HEK293 (cell line): ENCODE data around the gene OR52E5.

Source experiments
- CTCF ChIA-PET: fragments of 350-600 bp; formaldehyde crosslinking; extraction: SDS; loops from one replicate; lab custom pipeline; 2021; ENCODE audit warnings: antibody characterized with exemption; lab: Yijun Ruan, JAX
- POLR2A ChIA-PET: fragments of 300-600 bp; formaldehyde crosslinking; extraction: SDS; loops from one replicate; lab custom pipeline; 2020; ENCODE audit warnings: antibody characterized with exemption, inconsistent platforms; lab: Yijun Ruan, JAX
- H3K27ac ChIP-seq: fragments of 200-500 bp; sonication (Bioruptor generic); 2 replicates; pipeline ENCODE4 v1.5.1; 2014; ENCODE audit warnings: low read depth, low read length, control low read depth, inconsistent platforms; ENCODE audit errors: extremely low read depth
- H3K36me3 ChIP-seq, 2 experiments: fragments of 200-500 bp in 1 of 2; sonication (Bioruptor generic) in 1 of 2; 1 replicate in 1 of 2; 2 replicates in 1 of 2; pipeline ENCODE4 v1.5.1; 2014 to 2017; ENCODE audit warnings: inconsistent platforms in 2 of 2, low read length in 2 of 2; ENCODE audit not compliant: control insufficient read depth in 2 of 2, insufficient read depth in 1 of 2
- H3K4me1 ChIP-seq: fragments of 200-500 bp; sonication (Bioruptor generic); 2 replicates; pipeline ENCODE4 v1.5.1; 2014; ENCODE audit warnings: mild to moderate bottlenecking, low read length, inconsistent platforms; ENCODE audit not compliant: control insufficient read depth, insufficient read depth
- H3K4me3 ChIP-seq: 2 replicates; pipeline ENCODE4 v1.5.1; 2011; ENCODE audit warnings: low read depth, mild to moderate bottlenecking, control low read depth, low read length, moderate library complexity
- H3K9me3 ChIP-seq: fragments of 200-500 bp; sonication (Bioruptor generic); 2 replicates; pipeline ENCODE4 v1.5.1; 2014; ENCODE audit warnings: low read depth, low read length, inconsistent platforms; ENCODE audit not compliant: control insufficient read depth, insufficient read depth
- BCL11A ChIP-seq: fragments of 450-650 bp; formaldehyde crosslinking; IDR thresholded peaks from 2 replicates; pipeline ENCODE4 v1.5.1; 2016; ENCODE audit warnings: low read depth, missing biosample characterization, missing genetic modification characterization
- HOXA7 ChIP-seq: sonication (generic); formaldehyde crosslinking; IDR thresholded peaks from 2 replicates; pipeline ENCODE4 v1.8.1; 2022; ENCODE audit warnings: missing genetic modification reagents, borderline replicate concordance
- OSR2 ChIP-seq: fragments of 450-650 bp; formaldehyde crosslinking; IDR thresholded peaks from 2 replicates; pipeline ENCODE4 v1.5.1; 2016; ENCODE audit warnings: missing biosample characterization, missing genetic modification characterization
- RBAK ChIP-seq: fragments of 450-650 bp; formaldehyde crosslinking; IDR thresholded peaks from 2 replicates; pipeline ENCODE4 v1.5.1; 2016; ENCODE audit warnings: missing biosample characterization, missing genetic modification characterization
- REST ChIP-seq: fragments of 450-650 bp; formaldehyde crosslinking; IDR thresholded peaks from 2 replicates; pipeline ENCODE4 v1.5.1; 2016; ENCODE audit warnings: missing biosample characterization, missing genetic modification characterization
- SALL2 ChIP-seq: fragments of 450-650 bp; formaldehyde crosslinking; IDR thresholded peaks from 2 replicates; pipeline ENCODE4 v1.5.0; 2017; ENCODE audit warnings: missing biosample characterization, mild to moderate bottlenecking, missing genetic modification characterization, borderline replicate concordance
- YY1 ChIP-seq: fragments of 450-650 bp; formaldehyde crosslinking; IDR thresholded peaks from 2 replicates; pipeline ENCODE4 v1.5.1; 2018; ENCODE audit warnings: missing biosample characterization, missing genetic modification characterization
- ZBTB7A ChIP-seq: fragments of 450-650 bp; formaldehyde crosslinking; IDR thresholded peaks from 2 replicates; pipeline ENCODE4 v1.5.1; 2016; ENCODE audit warnings: low read depth, missing biosample characterization, missing genetic modification characterization
- ZEB2 ChIP-seq: fragments of 450-650 bp; formaldehyde crosslinking; IDR thresholded peaks from 2 replicates; pipeline ENCODE4 v1.5.1; 2016; ENCODE audit warnings: missing biosample characterization, missing genetic modification characterization
- ZFP41 ChIP-seq: fragments of 450-650 bp; formaldehyde crosslinking; IDR thresholded peaks from 2 replicates; pipeline ENCODE4 v1.5.1; 2016; ENCODE audit warnings: missing biosample characterization, missing genetic modification characterization, borderline replicate concordance
- ZNF174 ChIP-seq: fragments of 450-650 bp; formaldehyde crosslinking; IDR thresholded peaks from 2 replicates; pipeline ENCODE4 v1.5.0; 2017; ENCODE audit warnings: missing biosample characterization, mild to moderate bottlenecking, missing genetic modification characterization
- ZNF175 ChIP-seq: fragments of 450-650 bp; formaldehyde crosslinking; IDR thresholded peaks from 2 replicates; pipeline ENCODE4 v1.5.1; 2016; ENCODE audit warnings: missing biosample characterization, missing genetic modification characterization
- ZNF211 ChIP-seq: fragments of 450-650 bp; formaldehyde crosslinking; IDR thresholded peaks from 2 replicates; pipeline ENCODE4 v1.5.1; 2016; ENCODE audit warnings: low read depth, missing biosample characterization, missing genetic modification characterization
- ZNF274 ChIP-seq, 2 experiments: fragments of 200-500 bp in 1 of 2; fragments of 450-650 bp in 1 of 2; sonication (Bioruptor generic) in 1 of 2; formaldehyde crosslinking in 1 of 2; IDR thresholded peaks; 2 replicates each; pipeline versions ENCODE4 v1.5.1 to v1.6.1; 2014 to 2016; ENCODE audit warnings: borderline replicate concordance in 1 of 2, inconsistent platforms in 1 of 2, low read length in 1 of 2, missing biosample characterization in 1 of 2, missing genetic modification characterization in 1 of 2
- ZNF366 ChIP-seq: fragments of 450-650 bp; formaldehyde crosslinking; conservative IDR thresholded peaks from 2 replicates; pipeline ENCODE4 v1.5.1; 2016; ENCODE audit warnings: missing biosample characterization, missing genetic modification characterization
- ZNF449 ChIP-seq: fragments of 450-650 bp; formaldehyde crosslinking; IDR thresholded peaks from 2 replicates; pipeline ENCODE4 v1.5.1; 2017; ENCODE audit warnings: missing biosample characterization, mild to moderate bottlenecking, missing genetic modification characterization, moderate library complexity
- ZNF558 ChIP-seq: fragments of 450-650 bp; formaldehyde crosslinking; IDR thresholded peaks from 2 replicates; pipeline ENCODE4 v1.5.1; 2016; ENCODE audit warnings: missing biosample characterization, missing genetic modification characterization
- ZNF645 ChIP-seq: fragments of 450-650 bp; formaldehyde crosslinking; IDR thresholded peaks from 2 replicates; pipeline ENCODE4; 2016; ENCODE audit warnings: missing biosample characterization, missing genetic modification characterization
- ZNF692 ChIP-seq: fragments of 450-650 bp; formaldehyde crosslinking; IDR thresholded peaks from 2 replicates; pipeline ENCODE4 v1.5.1; 2016; ENCODE audit warnings: missing biosample characterization, missing genetic modification characterization
- ZNF701 ChIP-seq: fragments of 450-650 bp; formaldehyde crosslinking; IDR thresholded peaks from 2 replicates; pipeline ENCODE4 v1.5.1; 2016; ENCODE audit warnings: missing biosample characterization, missing genetic modification characterization
- ZNF776 ChIP-seq: fragments of 450-650 bp; formaldehyde crosslinking; IDR thresholded peaks from 2 replicates; pipeline ENCODE4 v1.5.0; 2017; ENCODE audit warnings: missing biosample characterization, missing genetic modification characterization, borderline replicate concordance
- ZNF791 ChIP-seq: fragments of 450-650 bp; formaldehyde crosslinking; IDR thresholded peaks from 2 replicates; pipeline ENCODE4 v1.5.1; 2016; ENCODE audit warnings: missing biosample characterization, missing genetic modification characterization
- ZNF792 ChIP-seq: fragments of 450-650 bp; formaldehyde crosslinking; IDR thresholded peaks from 2 replicates; pipeline ENCODE4 v1.5.1; 2016; ENCODE audit warnings: missing biosample characterization, missing genetic modification characterization
- TF ChIP-seq, protein P1 (sequence below): fragments of 450-650 bp; formaldehyde crosslinking; IDR thresholded peaks from 2 replicates; pipeline ENCODE4 v1.5.1; 2017; ENCODE audit warnings: missing biosample characterization, missing genetic modification characterization
- TF ChIP-seq, protein P2 (sequence below): fragments of 450-650 bp; formaldehyde crosslinking; IDR thresholded peaks from 2 replicates; pipeline ENCODE4 v1.5.1; 2017; ENCODE audit warnings: missing biosample characterization, missing genetic modification characterization

The OR52E5 gene

GRCh38 chr11:5847711-5848110 is 45.3 kb upstream of the OR52E5 start:
- Histone ChIP-seq H3K36me3 (no peaks in the 10 kb centered on the region), H3K9me3 (no peaks in the 10 kb centered on the region), H3K4me1 (no peaks in the 10 kb centered on the region), H3K4me3 (no peak overlapping the region), H3K27ac (no peak overlapping the region)
- ChIA-PET POLR2A (no interaction called here), CTCF (no interaction called here)
- no peak for TF ChIP-seq ZNF274 (IDR thresholded peaks at IDR 0.05; ENCODE audit: low read length)
- TF ChIP-seq ZNF274 (tag by site-specific recombination; IDR thresholded peaks at IDR 0.05; ENCODE audit: borderline replicate concordance): no peak
- TF ChIP-seq, protein P1, sequence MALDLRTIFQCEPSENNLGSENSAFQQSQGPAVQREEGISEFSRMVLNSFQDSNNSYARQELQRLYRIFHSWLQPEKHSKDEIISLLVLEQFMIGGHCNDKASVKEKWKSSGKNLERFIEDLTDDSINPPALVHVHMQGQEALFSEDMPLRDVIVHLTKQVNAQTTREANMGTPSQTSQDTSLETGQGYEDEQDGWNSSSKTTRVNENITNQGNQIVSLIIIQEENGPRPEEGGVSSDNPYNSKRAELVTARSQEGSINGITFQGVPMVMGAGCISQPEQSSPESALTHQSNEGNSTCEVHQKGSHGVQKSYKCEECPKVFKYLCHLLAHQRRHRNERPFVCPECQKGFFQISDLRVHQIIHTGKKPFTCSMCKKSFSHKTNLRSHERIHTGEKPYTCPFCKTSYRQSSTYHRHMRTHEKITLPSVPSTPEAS: no peak
- TF ChIP-seq ZNF792 (tag by site-specific recombination): no peak
- TF ChIP-seq ZEB2 (tag by site-specific recombination): no peak
- no peak for TF ChIP-seq ZNF174 (tag by site-specific recombination)
- no peak for TF ChIP-seq ZFP41
- no peak for TF ChIP-seq ZNF175 (tag by site-specific recombination)
- no peak for TF ChIP-seq ZNF645
- TF ChIP-seq YY1 (tag by site-specific recombination): no peak
- TF ChIP-seq HOXA7 (CRISPR knock-in tag): no peak

GRCh38 chr11:5851002-5851401 is 42.0 kb upstream of the OR52E5 start:
- H3K27ac ChIP-seq: no peak overlapping the region
- ChIA-PET POLR2A (no interaction called here), CTCF (no interaction called here)
- H3K4me1 ChIP-seq: no peaks in the 10 kb centered on the region
- H3K36me3 ChIP-seq: no peaks in the 10 kb centered on the region
- H3K9me3 ChIP-seq: no peaks in the 10 kb centered on the region
- no peak overlapping the region for H3K4me3 ChIP-seq
- TF ChIP-seq ZNF211 (tag by site-specific recombination) (no peak), ZNF449 (tag by site-specific recombination) (no peak), SALL2 (no peak), HOXA7 (CRISPR knock-in tag) (no peak), ZNF692 (tag by site-specific recombination) (no peak), REST (tag by site-specific recombination) (no peak), ZNF701 (no peak), ZNF366 (tag by site-specific recombination) (no peak), RBAK (no peak), ZBTB7A (no peak), ZNF776 (tag by site-specific recombination) (no peak), ZNF791 (tag by site-specific recombination) (no peak), BCL11A (no peak), OSR2 (tag by site-specific recombination) (no peak), ZNF558 (tag by site-specific recombination) (no peak)
- TF ChIP-seq, protein P2, sequence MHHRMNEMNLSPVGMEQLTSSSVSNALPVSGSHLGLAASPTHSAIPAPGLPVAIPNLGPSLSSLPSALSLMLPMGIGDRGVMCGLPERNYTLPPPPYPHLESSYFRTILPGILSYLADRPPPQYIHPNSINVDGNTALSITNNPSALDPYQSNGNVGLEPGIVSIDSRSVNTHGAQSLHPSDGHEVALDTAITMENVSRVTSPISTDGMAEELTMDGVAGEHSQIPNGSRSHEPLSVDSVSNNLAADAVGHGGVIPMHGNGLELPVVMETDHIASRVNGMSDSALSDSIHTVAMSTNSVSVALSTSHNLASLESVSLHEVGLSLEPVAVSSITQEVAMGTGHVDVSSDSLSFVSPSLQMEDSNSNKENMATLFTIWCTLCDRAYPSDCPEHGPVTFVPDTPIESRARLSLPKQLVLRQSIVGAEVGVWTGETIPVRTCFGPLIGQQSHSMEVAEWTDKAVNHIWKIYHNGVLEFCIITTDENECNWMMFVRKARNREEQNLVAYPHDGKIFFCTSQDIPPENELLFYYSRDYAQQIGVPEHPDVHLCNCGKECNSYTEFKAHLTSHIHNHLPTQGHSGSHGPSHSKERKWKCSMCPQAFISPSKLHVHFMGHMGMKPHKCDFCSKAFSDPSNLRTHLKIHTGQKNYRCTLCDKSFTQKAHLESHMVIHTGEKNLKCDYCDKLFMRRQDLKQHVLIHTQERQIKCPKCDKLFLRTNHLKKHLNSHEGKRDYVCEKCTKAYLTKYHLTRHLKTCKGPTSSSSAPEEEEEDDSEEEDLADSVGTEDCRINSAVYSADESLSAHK: no peak
